ENCODE measurements around the gene MAGEC1. TPM values are rescaled to one million over a fixed set of nuclear protein-coding genes. Genes with fewer than 3 reads are reported as not detected.
"Not testable (repeated sequence)": the region's sequence is repeated elsewhere in the genome, so short reads cannot be mapped to it uniquely, and the experiment has no call there.

The MAGEC1 gene
- total RNA-seq (not detected), polyA plus RNA-seq (not detected)

GRCh38 chrX:141903400-141904155 is at the start of gene MAGEC1:
Gene MAGEC1 (plus strand): TSS chrX:141903894. CDS start chrX:141905073, 1,179 bp downstream.
- H3K27ac Mint-ChIP-seq = peak within 1 kb of the TSS in 1 of 8 donors; percentile 75

GRCh38 chrX:141857479-141857878 is 46.2 kb upstream of the MAGEC1 start:
- no peak overlapping the region for H3K4me3 ChIP-seq (ENCODE audit: low read length)
- no peaks in the 10 kb centered on the region for H3K27me3 ChIP-seq (ENCODE audit: insufficient read depth, low read length, poor library complexity, severe bottlenecking)
- no peak for DNase-seq
- H3K27ac ChIP-seq (ENCODE audit: low read depth, low read length) = no peak overlapping the region
- no peaks in the 10 kb centered on the region for H3K36me3 Mint-ChIP-seq
- H3K27me3 Mint-ChIP-seq = peaks cover 0 to 1% of the 10 kb centered on the region in 2 donors
- no peaks in the 10 kb centered on the region for H3K4me1 ChIP-seq (ENCODE audit: insufficient read depth, low read length)
- ChIA-PET CTCF (no interaction called here), POLR2A (no interaction called here)
- no peak overlapping the region for H3K27ac Mint-ChIP-seq
- H3K9me3 Mint-ChIP-seq = peaks cover 0 to 3% (median 0%) of the 10 kb centered on the region in 5 donors
- no peaks in the 10 kb centered on the region for H3K36me3 ChIP-seq (ENCODE audit: insufficient read depth, low read length)
- H3K4me3 Mint-ChIP-seq = no peak overlapping the region
- H3K9me3 ChIP-seq (ENCODE audit: low read length) = no peaks in the 10 kb centered on the region
- H3K4me1 Mint-ChIP-seq = no peaks in the 10 kb centered on the region

More at GRCh38 chrX:141903400-141904155, at the start of gene MAGEC1:
- Histone ChIP-seq H3K9me3 (ENCODE audit: low read length) (no peaks in the 10 kb centered on the region), H3K27me3 (ENCODE audit: insufficient read depth, low read length, poor library complexity, severe bottlenecking) (no peaks in the 10 kb centered on the region), H3K4me3 (ENCODE audit: low read length) (no peak within 1 kb of the TSS), H3K4me1 (ENCODE audit: insufficient read depth, low read length) (no peaks in the 10 kb centered on the region), H3K36me3 (ENCODE audit: insufficient read depth, low read length) (no peaks in the 10 kb centered on the region), H3K27ac (ENCODE audit: low read depth, low read length) (no peak within 1 kb of the TSS)
- peaks cover 0 to 2% of the 10 kb centered on the region in 2 donors for H3K27me3 Mint-ChIP-seq
- no peaks in the 10 kb centered on the region for H3K36me3 Mint-ChIP-seq
- ChIA-PET POLR2A (no interaction called here), CTCF (no interaction called here)
- DNase-seq = no peak
- no peaks in the 10 kb centered on the region for H3K4me1 Mint-ChIP-seq
- H3K4me3 Mint-ChIP-seq = no peak within 1 kb of the TSS
- peaks cover 0 to 8% (median 4%) of the 10 kb centered on the region in 5 donors for H3K9me3 Mint-ChIP-seq

- H3K27ac ChIP-seq (ENCODE audit: low read depth, low read length) = no peak overlapping the region
- ChIA-PET POLR2A (no interaction called here), CTCF (no interaction called here)
- H3K9me3 ChIP-seq (ENCODE audit: low read length) = no peaks in the 10 kb centered on the region
- no peak overlapping the region for H3K27ac Mint-ChIP-seq
- DNase-seq = no peak
- peaks cover 0 to 7% of the 10 kb centered on the region in 2 donors for H3K27me3 Mint-ChIP-seq
- H3K27me3 ChIP-seq (ENCODE audit: insufficient read depth, low read length, poor library complexity, severe bottlenecking) = no peaks in the 10 kb centered on the region
- H3K36me3 ChIP-seq (ENCODE audit: insufficient read depth, low read length) = no peaks in the 10 kb centered on the region
- H3K4me1 ChIP-seq (ENCODE audit: insufficient read depth, low read length) = no peaks in the 10 kb centered on the region
- no peaks in the 10 kb centered on the region for H3K36me3 Mint-ChIP-seq
- H3K4me3 ChIP-seq (ENCODE audit: low read length) = no peak overlapping the region
- peaks cover 0 to 6% (median 0%) of the 10 kb centered on the region in 5 donors for H3K9me3 Mint-ChIP-seq
- no peaks in the 10 kb centered on the region for H3K4me1 Mint-ChIP-seq
- H3K4me3 Mint-ChIP-seq = no peak overlapping the region
Measured at GRCh38 chrX:141879616-141880015, 24.1 kb upstream of the MAGEC1 start.

- POLR2A ChIA-PET; H3K4me3 Mint-ChIP-seq; CTCF ChIA-PET; H3K4me1 Mint-ChIP-seq; H3K4me3 ChIP-seq (ENCODE audit: low read length); H3K36me3 Mint-ChIP-seq; H3K27me3 Mint-ChIP-seq; H3K4me1 ChIP-seq (ENCODE audit: insufficient read depth, low read length); H3K27me3 ChIP-seq (ENCODE audit: insufficient read depth, low read length, poor library complexity, severe bottlenecking); H3K9me3 ChIP-seq (ENCODE audit: low read length); H3K27ac Mint-ChIP-seq; DNase-seq; H3K9me3 Mint-ChIP-seq; H3K27ac ChIP-seq (ENCODE audit: low read depth, low read length); H3K36me3 ChIP-seq (ENCODE audit: insufficient read depth, low read length): not testable (repeated sequence)
Measured at GRCh38 chrX:141888811-141889210, 14.9 kb upstream of the MAGEC1 start.

DNA sequence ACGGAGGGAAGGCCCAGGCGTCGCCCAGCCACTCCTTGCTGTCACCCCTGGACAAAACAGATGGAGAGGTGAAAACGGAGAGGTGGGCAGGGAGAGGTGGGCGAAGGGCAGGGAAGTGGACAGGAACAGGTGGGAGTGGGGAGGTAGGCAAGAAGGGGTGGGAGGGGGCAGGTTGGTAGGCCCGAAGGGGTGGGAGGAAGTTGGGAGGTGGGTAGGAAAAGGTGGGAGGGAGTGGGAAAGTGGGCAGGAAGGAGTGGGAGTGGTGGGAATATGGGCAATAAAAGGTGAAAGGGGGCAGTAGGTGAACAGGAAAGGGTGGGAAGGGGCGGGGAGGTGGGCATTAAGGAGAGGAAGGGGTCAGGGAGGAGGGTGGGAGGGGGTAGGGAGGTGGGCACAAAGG is 9.0 kb upstream of the MAGEC1 start:
- Histone ChIP-seq H3K36me3 (ENCODE audit: insufficient read depth, low read length) (no peaks in the 10 kb centered on the region), H3K9me3 (ENCODE audit: low read length) (no peaks in the 10 kb centered on the region), H3K27me3 (ENCODE audit: insufficient read depth, low read length, poor library complexity, severe bottlenecking) (no peaks in the 10 kb centered on the region), H3K4me1 (ENCODE audit: insufficient read depth, low read length) (no peaks in the 10 kb centered on the region), H3K27ac (ENCODE audit: low read depth, low read length) (no peak overlapping the region), H3K4me3 (ENCODE audit: low read length) (no peak overlapping the region)
- Mint-ChIP-seq H3K4me1 (no peaks in the 10 kb centered on the region), H3K4me3 (no peak overlapping the region), H3K9me3 (peaks cover 0 to 4% (median 0%) of the 10 kb centered on the region in 5 donors), H3K36me3 (no peaks in the 10 kb centered on the region), H3K27me3 (peaks cover 0 to 2% of the 10 kb centered on the region in 2 donors), H3K27ac (no peak overlapping the region)
- CTCF ChIA-PET = no interaction called here
- DNase-seq = no peak
- POLR2A ChIA-PET = no interaction called here

- Mint-ChIP-seq H3K27me3 (no peaks in the 10 kb centered on the region), H3K4me1 (no peaks in the 10 kb centered on the region), H3K27ac (no peak overlapping the region), H3K9me3 (peaks cover 0 to 2% (median 2%) of the 10 kb centered on the region in 5 donors), H3K4me3 (no peak overlapping the region), H3K36me3 (no peaks in the 10 kb centered on the region)
- POLR2A ChIA-PET = no interaction called here
- CTCF ChIA-PET = no interaction called here
- Histone ChIP-seq H3K4me1 (ENCODE audit: insufficient read depth, low read length) (no peaks in the 10 kb centered on the region), H3K36me3 (ENCODE audit: insufficient read depth, low read length) (no peaks in the 10 kb centered on the region), H3K9me3 (ENCODE audit: low read length) (no peaks in the 10 kb centered on the region), H3K4me3 (ENCODE audit: low read length) (no peak overlapping the region), H3K27me3 (ENCODE audit: insufficient read depth, low read length, poor library complexity, severe bottlenecking) (no peaks in the 10 kb centered on the region), H3K27ac (ENCODE audit: low read depth, low read length) (no peak overlapping the region)
- DNase-seq = no peak
Measured at GRCh38 chrX:141897690-141898089, 6.0 kb upstream of the MAGEC1 start.

DNA sequence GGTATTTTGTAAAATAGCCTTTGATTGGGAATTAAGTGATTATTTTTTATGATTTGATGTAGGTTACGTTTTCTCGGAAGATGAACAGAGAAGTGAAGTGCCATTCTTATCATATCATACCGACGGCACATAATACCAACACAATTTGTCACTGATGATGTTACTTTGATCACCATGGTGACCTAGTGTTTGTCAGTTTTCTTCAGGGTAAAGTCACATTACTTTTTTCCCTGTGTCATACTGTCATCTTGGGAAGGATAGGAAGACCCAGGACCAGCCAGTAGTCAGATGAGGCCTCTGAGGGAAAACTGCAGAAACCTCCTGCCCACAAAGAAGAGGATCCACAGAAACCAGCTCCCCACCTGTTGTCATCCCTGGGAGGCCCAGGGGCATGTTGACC is 1.3 kb upstream of the MAGEC1 start:
- H3K27ac ChIP-seq (ENCODE audit: low read depth, low read length) = no peak overlapping the region
- Mint-ChIP-seq H3K4me3 (no peak overlapping the region), H3K27me3 (peaks cover 0 to 1% of the 10 kb centered on the region in 2 donors), H3K4me1 (no peaks in the 10 kb centered on the region), H3K27ac (peak overlapping the region in 1 of 8 donors; percentile 17), H3K36me3 (no peaks in the 10 kb centered on the region), H3K9me3 (peaks cover 0 to 7% (median 2%) of the 10 kb centered on the region in 5 donors)
- ChIA-PET POLR2A (no interaction called here), CTCF (no interaction called here)
- no peak overlapping the region for H3K4me3 ChIP-seq (ENCODE audit: low read length)
- no peaks in the 10 kb centered on the region for H3K9me3 ChIP-seq (ENCODE audit: low read length)
- no peaks in the 10 kb centered on the region for H3K36me3 ChIP-seq (ENCODE audit: insufficient read depth, low read length)
- H3K27me3 ChIP-seq (ENCODE audit: insufficient read depth, low read length, poor library complexity, severe bottlenecking) = no peaks in the 10 kb centered on the region
- no peak for DNase-seq
- H3K4me1 ChIP-seq (ENCODE audit: insufficient read depth, low read length) = no peaks in the 10 kb centered on the region

DNA sequence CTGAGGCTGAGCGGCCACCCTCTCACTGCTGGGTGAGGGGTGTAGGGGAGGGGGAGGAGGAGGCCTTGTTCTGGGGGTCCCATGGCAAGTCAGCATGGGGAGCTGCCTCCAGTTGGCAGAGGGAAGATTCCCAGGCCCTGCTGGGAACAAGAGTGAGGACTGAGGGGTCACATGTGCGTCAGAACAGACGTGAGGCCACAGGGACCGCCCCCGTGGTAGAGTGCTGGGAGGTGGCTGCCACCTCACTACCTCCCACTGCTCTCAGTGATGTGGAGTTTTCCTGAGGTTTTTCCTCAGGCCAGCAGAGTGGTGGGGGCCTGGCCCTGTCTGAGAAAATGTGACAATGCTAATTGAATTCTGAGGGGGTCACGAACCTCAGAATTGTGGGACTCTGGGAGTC is 568 bp downstream of the MAGEC1 start:
- Mint-ChIP-seq H3K27me3 (peaks cover 0 to 2% of the 10 kb centered on the region in 2 donors), H3K27ac (no peak overlapping the region), H3K4me1 (no peaks in the 10 kb centered on the region), H3K9me3 (peaks cover 0 to 8% (median 4%) of the 10 kb centered on the region in 5 donors), H3K36me3 (no peaks in the 10 kb centered on the region), H3K4me3 (no peak overlapping the region)
- Histone ChIP-seq H3K27me3 (ENCODE audit: insufficient read depth, low read length, poor library complexity, severe bottlenecking) (no peaks in the 10 kb centered on the region), H3K4me1 (ENCODE audit: insufficient read depth, low read length) (no peaks in the 10 kb centered on the region), H3K27ac (ENCODE audit: low read depth, low read length) (no peak overlapping the region), H3K36me3 (ENCODE audit: insufficient read depth, low read length) (no peaks in the 10 kb centered on the region), H3K4me3 (ENCODE audit: low read length) (no peak overlapping the region), H3K9me3 (ENCODE audit: low read length) (no peaks in the 10 kb centered on the region)
- ChIA-PET POLR2A (no interaction called here), CTCF (no interaction called here)
- no peak for DNase-seq
